GM12878 (cell line): ENCODE measurements around the gene BCL2. TPM values are rescaled to one million over a fixed set of nuclear protein-coding genes. Genes with fewer than 3 reads are reported as not detected.
A peak's percentile ranks its signal among the peaks of the same experiment; 100 is the strongest.

ENCODE experiments used
- ATAC-seq: fragments of 200-7000 bp; cut with Tn5 transposase; 3 replicates; pipeline ENCODE4 v1.9.1; 2020; ENCODE audit warnings: mild to moderate bottlenecking, moderate library complexity
- BruUV-seq: library from RNA; stranded (reverse); fragments of 400-500 nt; replicated peaks from 2 replicates; lab custom pipeline; 2021; lab: Mats Ljungman, UMichigan
- CTCF ChIA-PET: fragments of 300-600 bp; sonication (Branson Sonifier 250); formaldehyde crosslinking; extraction: SDS; loops from one replicate; lab custom pipeline; 2021; ENCODE audit warnings: inconsistent platforms; lab: Yijun Ruan, JAX
- POLR2A ChIA-PET: fragments of 350-600 bp; formaldehyde crosslinking; extraction: SDS; loops from one replicate; lab custom pipeline; 2021; ENCODE audit warnings: inconsistent platforms; lab: Charles Lee
- RAD21 ChIA-PET: fragments of 300-600 bp; sonication (Branson Sonifier 250); formaldehyde crosslinking; loops from one replicate; lab custom pipeline; 2023; ENCODE audit warnings: antibody characterized with exemption; ENCODE audit not compliant: unreplicated experiment; lab: Charles Lee
- SMC1A ChIA-PET: fragments of 300-600 bp; sonication (Branson Sonifier 250); formaldehyde crosslinking; loops from one replicate; lab custom pipeline; 2023; ENCODE audit not compliant: unreplicated experiment, uncharacterized antibody; lab: Charles Lee
- DNase-seq: peaks from one replicate; pipeline ENCODE4 v3.0.0-alpha.2; 2011; ENCODE audit warnings: low read depth, low spot score
- FAIRE-seq: peaks from 3 replicates; lab custom pipeline; 2011; peaks lifted over from hg19 to GRCh38; lab: Jason Lieb, UNC
- H2AFZ ChIP-seq: 2 replicates; pipeline ENCODE4 v1.6.0; 2011; ENCODE audit warnings: low read depth, low read length, control low read depth; ENCODE audit not compliant: control insufficient read depth
- H3K27ac ChIP-seq: 2 replicates; pipeline ENCODE4 v1.5.1; 2011; ENCODE audit warnings: control low read depth; ENCODE audit not compliant: control insufficient read depth, insufficient read depth
- H3K27me3 ChIP-seq, 2 experiments: replicated peaks in 1 of 2; 2 replicates each; pipeline versions ENCODE4 v1.6.0 to v1.6.1; 2011; ENCODE audit warnings: low read length in 1 of 2; ENCODE audit not compliant: control insufficient read depth in 2 of 2, insufficient read depth in 2 of 2
- H3K36me3 ChIP-seq, 2 experiments: 2 replicates each; pipeline ENCODE4 v1.5.1; 2011; ENCODE audit warnings: low read length in 1 of 2; ENCODE audit not compliant: control insufficient read depth in 2 of 2, insufficient read depth in 2 of 2
- H3K4me1 ChIP-seq: 2 replicates; pipeline ENCODE4 v1.6.1; 2011; ENCODE audit warnings: mild to moderate bottlenecking, low read length, moderate library complexity, mixed read lengths; ENCODE audit not compliant: control insufficient read depth, insufficient read depth
- H3K4me2 ChIP-seq: 2 replicates; pipeline ENCODE4 v1.6.0; 2011; ENCODE audit warnings: control low read depth; ENCODE audit not compliant: control insufficient read depth, insufficient read depth
- H3K4me3 ChIP-seq: fragments of 200-600 bp; sonication (generic); 2 replicates; pipeline ENCODE4 v1.5.1; 2016
- H3K79me2 ChIP-seq: 2 replicates; pipeline ENCODE4 v1.6.0; 2011; ENCODE audit warnings: low read length; ENCODE audit not compliant: control insufficient read depth, insufficient read depth
- H3K9ac ChIP-seq: 2 replicates; pipeline ENCODE4 v1.8.0; 2011; ENCODE audit warnings: low read length, control low read depth, mixed read lengths; ENCODE audit not compliant: control insufficient read depth, insufficient read depth
- H3K9me3 ChIP-seq: replicated peaks from 3 replicates; pipeline ENCODE4 v1.5.1; 2011; ENCODE audit warnings: mild to moderate bottlenecking, low read length; ENCODE audit not compliant: control insufficient read depth, insufficient read depth
- H4K20me1 ChIP-seq: 2 replicates; pipeline ENCODE4 v1.6.0; 2011; ENCODE audit not compliant: control insufficient read depth, insufficient read depth
- ASH2L ChIP-seq: fragments of 300-600, 200-600 bp; sonication (generic); IDR thresholded peaks from 2 replicates; pipeline ENCODE4 v1.6.1; 2017; ENCODE audit warnings: low read depth, mild to moderate bottlenecking, borderline replicate concordance
- LARP7 ChIP-seq: fragments of 450-650 bp; IDR thresholded peaks from 2 replicates; pipeline ENCODE4 v1.6.1; 2017; ENCODE audit warnings: mild to moderate bottlenecking
- NKRF ChIP-seq: fragments of 450-650 bp; conservative IDR thresholded peaks from 2 replicates; pipeline ENCODE4 v1.6.1; 2017; ENCODE audit warnings: mild to moderate bottlenecking, moderate library complexity
- POLR2AphosphoS2 ChIP-seq: IDR thresholded peaks from 2 replicates; pipeline ENCODE4 v1.6.1; 2011; ENCODE audit warnings: low read depth, mild to moderate bottlenecking, low read length, improper control_type of control experiment, moderate library complexity
- POLR2AphosphoS5 ChIP-seq: IDR thresholded peaks from 2 replicates; pipeline ENCODE4 v1.6.1; 2011; ENCODE audit warnings: mild to moderate bottlenecking, low read length, inconsistent platforms
- RAD51 ChIP-seq: fragments of 450-650 bp; IDR thresholded peaks from 2 replicates; pipeline ENCODE4 v1.6.1; 2016; ENCODE audit warnings: moderate library complexity, mild to moderate bottlenecking, inconsistent platforms
- ZBED1 ChIP-seq: IDR thresholded peaks from 2 replicates; pipeline ENCODE4 v1.6.1; 2016; ENCODE audit warnings: borderline replicate concordance
- WGBS: methylation state at CpG from one replicate; pipeline ENCODE4 v1.1.6; 2016; ENCODE audit warnings: low lambda C conversion rate; ENCODE audit not compliant: insufficient replicate concordance, insufficient coverage; ENCODE audit errors: missing lambda C conversion rate; 5-methylcytosine and 5-hydroxymethylcytosine counted together
- in situ Hi-C: fragments of 300-500 bp; cut with MboI; formaldehyde crosslinking; loops from 9 replicates; pipeline ENCODE4 v1.14.3; 2018; ENCODE audit warnings: mixed read lengths
- intact Hi-C: fragments of 100-400 bp; cut with micrococcal nuclease; formaldehyde crosslinking; loops from one replicate; pipeline ENCODE4 v1.14.2; 2022; ENCODE audit not compliant: unreplicated experiment
- polyA plus RNA-seq, 11 experiments: library from polyadenylated mRNA; depleted of rRNA in 4 of 11; unstranded in 6 of 11; stranded (reverse) in 5 of 11; fragments of >200 nt; fragmentation: Nextera tagmentation in 4 of 11; fragmentation: Illumina TruSeq in 1 of 11; extraction: Ambion mirVana in 4 of 11; extraction: Trizol in 1 of 11; gene quantifications; 1 replicate in 1 of 11; 2 replicates in 10 of 11; pipeline versions ENCODE4 v1.2.1 to v1.2.3, GENCODE V29; 2011 to 2016; ENCODE audit warnings: inconsistent platforms in 2 of 11, missing spikeins in 2 of 11, low read depth in 1 of 11
- total RNA-seq, 4 experiments: library from RNA; depleted of rRNA in 3 of 4; stranded (reverse); fragments of >200 nt in 3 of 4; fragmentation: Illumina TruSeq in 1 of 4; extraction: Trizol in 1 of 4; gene quantifications; 2 replicates each; pipeline versions ENCODE4 v1.2.1 to v1.2.3, GENCODE V29; 2013 to 2021

The BCL2 gene
- total and polyA plus RNA-seq, 10 of the 15 experiments (the other 5 are each of a cell fraction or from before 2014, with no cell fraction given), result 4.1 to 47.8 (median 19.3) TPM

GRCh38 chr18:63320975-63321265 lies 1.4 kb upstream of the BCL2 start:
- H3K27ac ChIP-seq, result peak overlapping the region; percentile 75
- H4K20me1 ChIP-seq, result no peaks in the 10 kb centered on the region
- ChIA-PET POLR2A (interaction anchor here (0.8 kb wide), 1 partner anchor 158 kb away, joined by 5 read pairs; no protein-coding TSS in a partner anchor), SMC1A (interaction anchor here (1.0 to 7.2 kb wide), 6 partner anchors 167 to 304 kb away, joined by 3 to 92 read pairs (median 8); no protein-coding TSS in a partner anchor), CTCF (interaction anchor here (0.9 to 7.3 kb wide), 7 partner anchors 118 to 304 kb away, joined by 3 to 123 read pairs (median 70); no protein-coding TSS in a partner anchor)
- no TSS peak for BruUV-seq
- H3K27me3 ChIP-seq, result no peaks in the 10 kb centered on the region
- no peak for ATAC-seq
- no peaks in the 10 kb centered on the region for H3K36me3 ChIP-seq
- in situ Hi-C loops, result loop anchor here (5.0 kb wide), 1 partner anchor 304 kb away; no protein-coding TSS in a partner anchor
- peaks cover 50% of the 10 kb centered on the region for H3K79me2 ChIP-seq
- H3K4me3 ChIP-seq, result peak overlapping the region; percentile 54
- peak overlapping the region; percentile 15; the same call in 1 of the 2 replicates for H2AFZ ChIP-seq
- H3K9me3 ChIP-seq, result no peaks in the 10 kb centered on the region
- peaks cover 20% of the 10 kb centered on the region for H3K4me1 ChIP-seq
- 0 out of 2 replicates have a peak, but pooled peaks have one; percentile 27 for TF ChIP-seq ZBED1
- peak; percentile 9; the same call in 1 of the 2 replicates for TF ChIP-seq POLR2AphosphoS2
- no peak for TF ChIP-seq RAD51
- TF ChIP-seq POLR2AphosphoS5, result peak; percentile 66
- TF ChIP-seq NKRF, result 0 out of 2 replicates have a peak, but pooled peaks have one; percentile 10
- no peak for TF ChIP-seq ASH2L
- TF ChIP-seq LARP7, result no peak
- TF ChIP-seq, all 136 proteins: peak for 4
- Histone ChIP-seq H3K9ac (peak overlapping the region; percentile 70), H3K4me2 (peak overlapping the region; percentile 51)
- DNase-seq, result no peak
- intact Hi-C loops, result loop anchor here (5.0 to 10.0 kb wide), 3 partner anchors 101 to 606 kb away; partner anchors contain the start of genes PHLPP1 and VPS4B
- RAD21 ChIA-PET, result interaction anchor here (1.0 to 4.7 kb wide), 4 partner anchors 9 to 304 kb away, joined by 3 to 58 read pairs (median 17); no protein-coding TSS in a partner anchor
- no peak for FAIRE-seq
- 9% methylated on average over 16 of the region's 16 CpGs for WGBS
